GM19023 (cell line): ENCODE measurements around the gene RTEL1.

Experiments
- ATAC-seq: cut with Tn5 transposase; IDR thresholded peaks from one replicate; pipeline ENCODE4 v1.9.1; 2021; ENCODE audit warnings: mild to moderate bottlenecking, moderate library complexity; ENCODE audit not compliant: unreplicated experiment

Gene RTEL1

DNA sequence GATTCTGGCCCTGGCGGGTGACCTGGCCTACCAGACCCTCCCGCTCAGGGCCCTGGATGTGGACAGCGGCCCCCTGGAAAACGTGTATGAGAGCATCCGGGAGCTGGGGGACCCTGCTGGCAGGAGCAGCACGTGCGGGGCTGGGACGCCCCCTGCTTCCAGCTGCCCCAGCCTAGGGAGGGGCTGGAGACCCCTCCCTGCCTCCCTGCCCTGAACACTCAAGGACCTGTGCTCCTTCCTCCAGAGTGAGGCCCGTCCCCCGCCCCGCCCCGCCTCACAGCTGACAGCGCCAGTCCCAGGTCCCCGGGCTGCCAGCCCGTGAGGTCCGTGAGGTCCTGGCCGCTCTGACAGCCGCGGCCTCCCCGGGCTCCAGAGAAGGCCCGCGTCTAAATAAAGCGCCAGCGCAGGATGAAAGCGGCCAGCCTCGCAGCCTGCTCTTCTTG, 80.6 kb downstream of the RTEL1 start:
- ATAC-seq: no peak

DNA sequence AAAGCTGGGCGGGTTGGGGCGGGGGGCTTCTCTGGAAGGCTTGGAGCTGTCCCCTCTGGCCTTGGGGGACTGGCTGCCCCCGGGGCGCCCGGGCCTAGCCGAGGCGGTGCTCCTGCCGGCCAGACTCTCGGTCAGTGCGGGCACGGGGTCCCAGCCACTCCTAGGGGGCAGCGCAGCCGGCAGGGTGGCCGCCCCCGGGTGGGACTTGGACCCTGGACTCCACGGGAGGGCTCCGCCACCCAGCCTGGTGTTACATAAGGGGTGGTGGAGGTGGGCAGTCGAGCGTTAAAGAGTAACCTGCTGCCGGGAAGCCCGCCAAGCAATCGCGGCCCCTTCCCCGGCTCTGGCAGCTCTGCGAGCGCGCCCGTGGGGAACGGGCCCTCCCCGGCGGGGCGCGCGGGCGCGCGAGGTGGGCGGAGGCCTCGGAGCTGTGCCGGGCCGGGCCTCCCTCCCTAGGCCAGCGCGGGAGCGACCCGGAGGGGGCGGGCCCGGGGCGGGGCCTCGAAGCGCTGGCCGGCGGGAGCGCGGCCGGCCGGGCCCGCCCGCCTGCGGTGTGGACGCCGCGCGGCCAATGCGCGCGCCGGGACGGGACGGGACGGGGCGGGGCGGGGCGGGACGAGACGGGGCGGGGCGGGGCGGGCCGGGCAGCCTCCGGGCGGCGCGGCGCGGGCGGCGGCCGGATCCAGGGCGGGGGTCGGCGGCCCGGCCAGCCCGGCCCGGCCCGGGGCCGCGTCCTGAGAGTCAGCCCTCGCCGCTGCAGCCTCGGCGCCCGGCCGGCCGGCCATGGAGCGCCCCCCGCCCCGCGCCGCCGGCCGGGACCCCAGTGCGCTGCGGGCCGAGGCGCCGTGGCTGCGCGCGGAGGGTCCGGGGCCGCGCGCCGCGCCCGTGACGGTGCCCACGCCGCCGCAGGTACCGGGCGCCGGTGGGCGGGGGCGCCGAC, 81.3 kb downstream of the RTEL1 start, which contains the start of gene SLC2A4RG:
Gene SLC2A4RG (plus strand): TSS at position 647 of the 940 bp plus-strand sequence. CDS start 137 bp downstream, at position 784.
- ATAC-seq: peak; percentile 42

DNA sequence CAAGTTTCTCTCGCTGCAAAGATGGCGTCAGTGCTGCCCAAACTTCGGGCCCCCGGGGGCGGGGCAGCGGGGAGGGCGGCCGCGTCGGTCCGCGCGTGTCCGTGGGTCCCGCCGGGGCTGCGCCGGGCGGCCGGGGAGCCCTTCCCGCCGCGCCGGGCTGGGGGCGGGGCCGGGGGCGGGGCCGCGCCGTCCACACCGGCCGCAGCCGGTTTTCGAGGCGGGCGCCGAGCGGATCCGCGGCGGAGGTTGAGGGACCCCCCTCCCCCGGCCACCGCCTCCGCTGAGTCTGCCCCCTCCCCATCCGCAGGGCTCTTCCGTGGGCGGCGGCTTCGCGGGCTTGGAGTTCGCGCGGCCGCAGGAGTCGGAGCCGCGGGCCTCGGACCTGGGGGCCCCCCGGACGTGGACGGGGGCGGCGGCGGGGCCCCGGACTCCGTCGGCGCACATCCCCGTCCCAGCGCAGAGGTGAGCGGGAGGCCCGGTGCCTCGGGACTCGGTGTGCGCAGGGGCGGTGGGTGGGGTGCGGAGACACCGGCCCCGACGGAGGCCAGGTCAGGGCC, 82.0 kb downstream of the RTEL1 start:
- no peak for ATAC-seq

DNA sequence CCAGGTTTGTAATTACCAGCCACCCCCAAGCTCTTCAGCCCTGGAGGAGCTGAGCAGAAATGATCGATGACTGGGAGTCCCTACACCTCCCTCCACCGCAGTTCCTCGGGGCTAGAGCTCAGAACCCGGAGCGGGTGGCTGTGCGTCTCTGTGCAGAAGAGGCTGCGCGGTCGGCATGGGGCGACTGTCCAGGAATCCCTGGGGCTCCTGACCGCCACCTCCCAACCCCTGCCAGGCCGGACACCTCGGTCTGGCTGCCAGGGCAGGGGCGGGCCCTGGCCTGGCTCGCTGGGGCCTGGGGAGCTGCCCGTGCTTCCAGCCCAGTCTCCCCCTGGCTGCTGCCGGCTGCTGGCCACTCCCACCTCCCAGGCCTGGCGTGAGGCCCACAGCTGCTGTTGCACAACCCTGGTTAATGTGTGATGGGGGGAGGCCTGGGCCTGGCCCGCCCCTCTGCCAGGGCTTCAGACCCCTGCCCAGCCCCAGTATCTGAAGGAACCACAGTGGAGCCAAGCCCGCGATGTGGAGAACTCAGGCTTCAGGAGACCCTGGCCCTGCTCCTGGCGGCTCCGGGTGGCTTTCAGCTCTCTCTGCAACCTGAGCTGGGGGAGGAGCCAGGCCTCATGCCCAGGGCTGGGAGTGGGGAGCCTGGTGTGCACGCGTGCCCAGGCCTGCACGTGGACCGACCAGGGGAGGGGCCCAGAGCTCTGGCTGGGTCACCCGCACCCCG, 82.7 kb downstream of the RTEL1 start:
- ATAC-seq: no peak

DNA sequence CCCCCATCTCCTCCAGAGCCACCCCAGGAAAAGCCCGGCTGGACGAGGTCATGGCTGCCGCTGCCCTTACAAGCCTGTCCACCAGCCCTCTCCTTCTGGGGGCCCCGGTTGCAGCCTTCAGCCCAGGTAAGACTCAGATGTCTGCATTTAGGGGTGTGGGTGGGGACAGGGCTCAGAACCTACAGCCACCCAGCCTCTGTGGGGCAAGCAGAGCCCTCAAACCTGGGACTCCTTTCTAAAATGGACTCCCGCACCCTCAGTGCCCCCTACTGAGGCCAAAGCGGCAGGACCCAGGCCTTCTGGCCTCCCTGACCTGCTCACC, 83.2 kb downstream of the RTEL1 start:
- ATAC-seq: no peak

DNA sequence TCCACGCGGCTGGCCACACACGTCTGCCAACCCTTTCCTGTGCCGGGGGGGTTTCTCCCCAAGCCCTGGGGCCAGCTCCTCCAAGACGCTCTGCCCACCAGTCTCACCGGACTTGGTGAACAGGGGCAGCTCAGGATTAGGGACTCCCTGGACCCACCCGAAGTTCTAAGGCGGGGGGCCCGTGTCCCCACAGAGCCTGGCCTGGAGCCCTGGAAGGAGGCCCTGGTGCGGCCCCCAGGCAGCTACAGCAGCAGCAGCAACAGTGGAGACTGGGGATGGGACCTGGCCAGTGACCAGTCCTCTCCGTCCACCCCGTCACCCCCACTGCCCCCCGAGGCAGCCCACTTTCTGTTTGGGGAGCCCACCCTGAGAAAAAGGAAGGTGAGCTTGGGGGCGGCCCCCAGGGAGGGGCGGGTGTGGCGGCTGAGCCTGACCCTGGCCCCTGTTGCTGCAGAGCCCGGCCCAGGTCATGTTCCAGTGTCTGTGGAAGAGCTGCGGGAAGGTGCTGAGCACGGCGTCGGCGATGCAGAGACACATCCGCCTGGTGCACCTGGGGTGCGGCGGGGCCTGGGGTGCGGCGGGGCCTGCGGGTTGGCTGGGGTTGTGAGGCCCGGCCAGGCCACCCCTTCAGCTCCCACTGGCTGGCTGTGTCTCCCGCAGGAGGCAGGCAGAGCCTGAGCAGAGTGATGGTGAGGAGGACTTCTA, 83.7 kb downstream of the RTEL1 start:
- ATAC-seq: no peak

DNA sequence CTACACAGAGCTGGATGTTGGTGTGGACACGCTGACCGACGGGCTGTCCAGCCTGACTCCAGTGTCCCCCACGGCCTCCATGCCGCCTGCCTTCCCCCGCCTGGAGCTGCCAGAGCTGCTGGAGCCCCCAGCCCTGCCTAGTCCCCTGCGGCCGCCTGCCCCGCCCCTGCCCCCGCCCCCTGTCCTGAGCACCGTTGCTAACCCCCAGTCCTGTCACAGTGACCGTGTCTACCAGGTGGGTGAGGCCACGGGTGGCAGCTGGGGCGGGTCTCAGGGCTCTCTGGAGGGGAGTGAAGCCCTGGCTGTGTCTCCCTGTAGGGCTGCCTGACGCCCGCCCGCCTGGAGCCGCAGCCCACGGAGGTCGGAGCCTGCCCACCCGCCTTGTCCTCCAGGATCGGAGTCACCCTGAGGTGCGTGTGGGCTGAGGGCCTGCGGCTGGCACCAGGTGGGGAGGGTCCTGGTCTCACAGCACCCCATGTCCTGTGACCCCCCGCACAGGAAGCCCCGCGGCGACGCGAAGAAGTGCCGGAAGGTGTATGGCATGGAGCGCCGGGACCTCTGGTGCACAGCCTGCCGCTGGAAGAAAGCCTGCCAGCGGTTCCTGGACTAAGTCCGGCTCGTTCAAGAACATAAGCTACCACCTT, 84.4 kb downstream of the RTEL1 start:
- no peak for ATAC-seq

DNA sequence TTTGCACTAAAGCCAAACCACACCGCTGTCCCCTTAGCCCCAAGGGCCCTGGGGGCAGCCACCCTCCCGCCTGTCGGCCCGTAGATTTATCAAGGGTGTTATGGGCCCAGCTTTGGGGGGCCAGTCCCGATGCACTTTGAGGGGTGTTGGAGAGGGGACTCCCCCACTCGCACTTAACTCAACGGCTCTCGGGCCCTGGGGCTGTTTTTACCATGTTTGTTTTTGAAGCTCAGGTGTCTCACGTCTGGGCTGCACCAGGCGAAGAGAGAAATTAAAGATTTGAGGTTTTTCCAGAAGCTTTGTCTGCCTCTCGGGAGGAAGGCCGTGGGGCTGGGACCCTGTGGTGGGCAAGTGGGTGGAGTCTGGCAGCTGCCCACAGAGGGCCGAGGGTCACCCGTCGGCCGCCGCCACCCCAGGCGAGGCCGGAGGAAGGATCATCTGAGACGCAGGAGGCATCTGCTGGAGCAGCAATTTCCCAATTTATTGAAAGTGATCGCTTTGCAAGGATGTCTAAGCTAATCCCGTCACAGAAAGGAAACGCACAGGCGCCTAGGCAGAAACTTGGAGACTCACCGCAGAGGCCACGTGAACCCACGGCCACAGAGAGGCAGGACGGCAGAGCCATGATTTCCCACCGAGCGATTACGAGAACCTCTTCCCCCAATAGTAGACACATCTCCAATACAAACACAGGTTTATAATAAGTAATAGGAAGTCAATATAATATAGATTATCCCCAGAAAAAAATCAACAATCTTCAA, 85.3 kb downstream of the RTEL1 start:
- ATAC-seq: no peak

DNA sequence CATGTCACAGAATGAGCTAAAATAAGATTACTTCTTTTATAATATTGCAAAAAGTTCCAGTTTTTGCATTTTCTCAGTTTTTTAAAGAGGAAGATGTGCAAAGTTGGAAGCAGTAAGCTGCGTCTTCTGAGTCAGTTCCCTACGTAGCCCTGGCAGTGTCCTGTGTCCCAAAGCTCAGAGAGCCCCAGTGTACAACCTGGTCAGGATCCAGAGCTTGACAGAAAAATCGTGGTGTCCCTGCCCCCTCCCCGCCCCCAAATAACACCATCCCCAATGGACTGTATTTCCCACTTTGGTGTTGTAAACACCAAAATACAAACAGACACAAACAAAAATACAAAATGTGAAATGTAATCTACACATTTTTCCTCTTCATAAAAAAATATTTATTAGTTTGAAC, 86.0 kb downstream of the RTEL1 start:
- no peak for ATAC-seq

DNA sequence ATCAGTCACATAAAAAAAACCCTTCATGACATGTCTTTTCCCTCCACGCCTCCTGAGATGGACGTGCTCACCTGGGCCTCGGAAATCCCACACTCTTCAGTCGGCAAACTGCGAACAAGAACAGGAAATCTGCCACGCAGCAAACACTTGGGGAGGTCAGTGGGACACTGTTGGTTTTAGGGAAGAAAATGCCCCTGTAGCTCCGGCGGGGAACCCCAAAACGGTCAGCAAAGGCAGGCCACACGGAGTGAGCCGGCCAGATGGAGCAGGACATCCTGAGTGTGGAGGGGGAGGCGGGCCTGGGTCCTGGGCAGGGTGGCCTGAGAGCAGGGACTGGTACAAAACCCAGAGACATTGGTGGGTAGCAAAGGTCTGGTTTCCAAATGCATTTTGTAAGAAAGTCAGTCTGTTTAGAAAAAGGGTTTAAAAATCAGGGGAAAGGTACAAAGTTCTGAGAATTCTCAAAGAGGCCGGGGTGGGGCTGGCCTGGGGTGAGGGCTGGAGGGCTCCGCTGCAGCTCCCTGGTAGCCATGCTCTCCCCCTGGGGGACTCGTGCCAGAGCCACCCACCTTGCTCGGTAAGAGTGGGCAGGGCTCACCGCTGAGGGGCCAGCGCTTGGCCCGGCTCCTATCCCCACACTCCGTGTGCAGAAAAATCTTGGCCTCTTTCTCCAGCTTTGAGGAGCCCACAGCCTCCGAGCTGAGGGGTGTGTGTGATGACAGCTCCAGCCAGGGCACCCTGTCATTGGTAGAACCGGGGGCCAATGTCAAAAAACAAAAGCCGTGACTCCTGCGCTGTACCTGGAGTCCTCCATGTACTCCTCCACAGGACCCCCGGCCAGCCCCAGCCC, 86.7 kb downstream of the RTEL1 start:
- ATAC-seq: no peak

DNA sequence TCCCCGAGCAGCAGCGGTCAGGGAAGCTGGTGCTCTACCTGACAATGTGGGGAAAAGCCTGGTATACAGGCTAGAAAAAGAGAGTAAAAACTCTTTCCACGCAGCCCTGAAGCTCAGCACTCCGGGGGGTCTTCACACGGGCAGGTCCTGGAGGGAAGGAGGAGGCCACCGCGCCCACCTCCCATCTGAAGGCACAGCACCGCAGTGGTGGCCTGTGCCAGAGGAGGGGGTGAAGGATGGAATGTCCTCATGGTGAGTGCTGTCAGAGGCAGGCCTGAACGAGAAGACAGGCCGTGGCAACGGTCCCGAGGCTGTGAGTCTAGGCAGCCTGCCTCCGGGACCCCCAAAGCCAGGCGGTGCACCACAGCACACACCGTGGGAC, 87.3 kb downstream of the RTEL1 start:
- ATAC-seq: no peak
